NCI-H146 treated with DMSO at 0.1 percent for 48 hours (cell line): Measurements from ENCODE around the gene BLZF1.
"Not testable (repeated sequence)": the region's sequence is repeated elsewhere in the genome, so short reads cannot be mapped to it uniquely, and the experiment has no call there.

Source experiments
- DNase-seq: peaks from one replicate; lab custom pipeline; 2025; ENCODE audit not compliant: unreplicated experiment; lab: John Stamatoyannopoulos, UW

The BLZF1 gene

DNA sequence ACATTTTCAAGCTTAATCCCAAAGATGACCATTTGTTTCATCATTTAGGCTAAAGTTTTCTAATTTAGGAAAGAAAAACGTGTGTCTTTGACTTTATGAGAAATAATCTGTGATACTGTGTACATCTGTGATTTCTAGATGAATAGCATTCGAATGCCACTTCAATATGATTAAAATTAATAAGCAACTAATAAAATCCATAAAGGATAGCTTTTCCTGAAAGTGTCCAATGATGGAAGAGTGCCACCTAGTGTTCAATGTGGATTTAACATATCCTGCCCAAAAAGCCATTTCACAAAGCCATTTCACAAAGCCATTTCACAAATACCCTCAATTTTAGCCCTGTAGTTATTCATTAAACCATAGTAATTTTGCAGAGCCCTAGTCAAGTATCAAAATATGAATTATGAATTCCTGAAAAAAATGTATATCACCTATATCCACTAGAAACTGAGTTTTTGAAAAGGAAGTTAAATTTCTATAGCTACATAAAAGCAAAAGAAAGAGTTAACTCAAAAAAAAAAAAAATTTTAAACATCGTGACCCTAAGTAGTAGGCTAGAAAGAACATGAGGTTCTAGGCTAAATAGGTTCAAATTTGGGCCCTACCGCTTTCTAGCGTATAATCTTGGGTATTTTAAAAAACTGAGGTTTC is 19.5 kb upstream of the BLZF1 start:
- DNase-seq = peak; percentile 43

DNA sequence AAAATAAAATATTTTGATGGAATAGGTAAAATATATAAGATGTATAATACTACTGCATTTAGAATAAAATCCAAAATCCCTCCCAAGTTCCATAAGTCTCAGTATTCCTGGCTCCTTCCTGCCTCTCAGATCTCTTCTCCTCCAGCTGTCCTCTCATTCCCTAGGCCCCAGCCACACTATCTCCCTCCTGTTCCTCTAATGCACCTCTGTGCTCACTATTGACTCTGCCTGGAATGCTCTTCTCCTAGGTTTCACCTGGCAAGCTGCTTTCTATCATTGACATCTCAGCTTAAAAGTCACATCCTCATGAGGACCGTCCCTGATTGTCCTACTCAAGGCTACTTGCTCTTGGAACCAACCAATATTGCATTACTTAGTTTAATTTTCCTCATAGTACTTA is 7.6 kb upstream of the BLZF1 start:
- no peak for DNase-seq

DNA sequence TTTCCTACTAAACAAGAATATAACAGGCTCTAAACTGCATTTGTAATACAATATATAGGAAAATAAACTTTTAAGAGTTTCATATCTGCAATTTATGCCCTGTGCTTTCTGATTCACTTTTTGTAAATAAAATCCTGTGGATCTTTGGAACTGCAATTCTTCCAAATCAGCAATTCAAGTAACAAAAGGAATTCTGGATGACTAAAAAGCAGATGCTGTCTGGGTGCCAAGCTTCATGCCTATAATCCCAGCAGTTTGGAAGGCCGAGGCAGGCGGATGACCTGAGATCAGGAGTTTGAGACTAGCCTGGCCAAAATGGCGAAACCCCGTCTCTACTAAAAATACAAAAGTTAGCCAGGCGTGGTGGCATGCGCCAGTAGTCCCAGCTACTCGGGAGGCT is 6.7 kb upstream of the BLZF1 start:
- DNase-seq = no peak

DNA sequence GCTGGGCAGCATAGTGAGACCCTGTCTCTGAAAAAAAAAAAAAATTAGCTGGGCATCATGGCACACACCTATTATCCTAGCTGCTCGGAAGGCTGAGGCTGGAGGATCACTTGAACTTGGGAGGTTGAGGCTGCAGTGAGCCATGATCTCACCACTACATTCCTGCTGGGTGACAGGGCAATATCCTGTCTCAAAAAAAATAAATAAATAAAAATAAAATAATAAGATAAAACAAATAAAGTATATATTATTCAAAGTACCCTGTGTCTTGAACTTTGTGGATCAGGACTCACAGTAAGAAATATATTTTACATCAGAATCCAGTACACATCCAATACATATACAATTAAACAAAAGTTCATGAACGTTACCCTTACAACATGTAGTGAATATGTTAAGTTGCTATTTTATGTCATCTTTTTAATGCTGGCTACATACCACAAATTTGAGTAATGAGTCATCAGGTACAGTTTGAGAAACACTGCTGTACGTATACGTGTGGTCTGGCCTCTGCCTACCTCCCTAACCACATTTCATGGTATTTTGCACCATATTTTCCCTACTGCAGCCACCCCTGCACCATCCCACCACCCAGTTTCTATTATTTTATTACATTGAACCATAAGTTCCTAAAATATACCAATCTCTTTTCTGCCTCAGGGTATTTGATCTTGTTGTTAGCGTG is 4.8 kb upstream of the BLZF1 start:
- no peak for DNase-seq

DNA sequence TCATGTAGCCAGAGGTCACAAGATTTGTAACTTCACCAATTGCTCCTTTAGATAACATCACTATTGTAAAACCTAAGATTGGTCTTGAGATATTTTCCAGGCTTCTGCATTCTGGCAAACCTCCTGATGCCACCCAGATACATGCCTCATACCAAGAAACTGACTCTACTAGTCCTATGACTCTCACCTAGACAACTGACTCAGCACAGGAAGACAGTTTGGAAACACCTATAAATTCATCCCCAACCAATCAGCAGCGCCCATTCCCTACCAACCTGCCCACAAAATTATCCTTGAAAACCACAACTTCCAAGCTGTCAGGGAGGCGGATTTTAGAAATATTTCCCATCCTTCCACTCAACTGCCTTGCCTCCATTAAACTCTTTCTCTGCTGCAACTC is 3.0 kb upstream of the BLZF1 start:
- DNase-seq = no peak

DNA sequence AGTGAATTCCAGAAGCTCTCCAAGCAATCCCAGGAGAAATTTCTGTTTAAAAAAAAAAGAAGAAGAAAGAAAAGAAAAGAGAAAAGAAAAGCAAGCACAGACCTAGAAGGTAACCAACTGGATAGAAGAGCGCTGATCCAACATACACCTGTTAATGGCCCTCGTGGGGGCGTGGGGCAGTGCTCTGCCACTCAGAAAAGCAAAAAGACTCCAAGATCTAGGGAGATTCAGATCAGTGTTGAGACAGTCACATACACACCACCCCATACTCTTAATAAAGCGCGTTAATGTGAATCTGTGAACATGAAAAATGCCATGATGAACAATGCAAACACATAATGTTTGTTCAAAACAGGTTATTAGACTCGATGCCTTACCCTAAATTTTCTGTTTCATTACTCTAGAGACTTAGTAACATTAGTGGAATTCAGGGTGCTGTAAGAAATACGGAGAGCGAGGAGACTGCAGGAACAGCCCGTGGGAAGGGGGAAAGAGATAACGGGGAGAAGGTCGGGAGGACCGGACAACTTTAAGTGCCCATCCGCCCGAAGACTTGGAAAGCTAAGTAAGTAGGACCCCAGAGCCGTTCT is 804 bp upstream of the BLZF1 start:
- no peak for DNase-seq

DNA sequence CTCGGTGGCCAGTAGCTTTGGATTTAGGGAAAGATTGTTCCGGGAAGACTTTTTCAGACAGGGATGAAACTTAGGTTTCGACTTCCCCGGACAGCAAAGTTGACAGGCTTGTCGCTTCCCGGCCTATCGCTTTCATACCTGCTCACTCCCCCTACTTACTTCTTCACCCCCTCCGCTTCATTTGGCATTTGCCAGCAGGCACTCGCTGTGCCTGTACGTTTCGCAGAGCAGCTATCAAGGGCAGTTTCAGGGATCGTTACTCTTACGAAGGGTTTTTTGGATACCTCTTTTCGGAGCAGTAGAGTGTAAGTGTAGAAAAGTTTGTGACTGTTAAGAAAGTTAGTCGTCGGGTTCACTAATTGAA is 393 bp downstream of the BLZF1 start:
- DNase-seq = peak; percentile 18

DNA sequence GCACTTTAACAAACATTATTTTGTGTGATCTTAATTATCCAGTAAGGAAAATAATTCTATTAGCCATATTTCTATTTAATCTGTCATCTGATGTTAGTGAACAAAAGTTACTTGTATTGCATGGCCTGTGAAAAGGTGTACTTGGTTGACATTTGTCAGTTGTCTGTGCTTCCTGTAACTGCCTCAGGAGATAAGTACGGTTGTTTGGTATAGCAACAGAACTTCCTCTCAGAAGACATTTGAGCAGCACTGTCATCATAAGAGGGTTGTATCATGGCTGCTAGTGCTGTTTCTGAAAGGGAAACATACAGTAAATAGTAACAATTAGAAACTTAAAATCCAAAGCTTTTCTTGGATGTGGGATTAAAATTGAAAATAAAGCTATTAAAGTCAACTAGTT is 3.4 kb downstream of the BLZF1 start:
- no peak for DNase-seq

DNA sequence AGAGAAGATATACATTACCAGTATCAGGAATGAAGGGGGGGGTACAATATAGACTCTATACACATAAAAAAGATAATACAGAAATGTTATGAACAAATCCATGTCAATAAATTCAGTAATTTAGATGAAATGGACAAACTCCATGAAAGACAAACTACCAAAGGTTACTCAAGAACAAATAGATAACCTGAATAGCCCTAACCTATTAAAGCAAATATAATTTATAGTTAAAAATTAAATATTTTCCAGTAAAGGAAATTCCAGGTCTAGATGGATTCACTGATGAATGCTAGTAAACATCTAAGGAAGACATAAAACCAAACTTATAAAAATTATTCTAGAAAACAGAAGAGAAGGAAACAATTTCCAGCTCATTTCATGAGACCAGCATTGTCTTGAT is 13.2 kb downstream of the BLZF1 start:
- no peak for DNase-seq

DNA sequence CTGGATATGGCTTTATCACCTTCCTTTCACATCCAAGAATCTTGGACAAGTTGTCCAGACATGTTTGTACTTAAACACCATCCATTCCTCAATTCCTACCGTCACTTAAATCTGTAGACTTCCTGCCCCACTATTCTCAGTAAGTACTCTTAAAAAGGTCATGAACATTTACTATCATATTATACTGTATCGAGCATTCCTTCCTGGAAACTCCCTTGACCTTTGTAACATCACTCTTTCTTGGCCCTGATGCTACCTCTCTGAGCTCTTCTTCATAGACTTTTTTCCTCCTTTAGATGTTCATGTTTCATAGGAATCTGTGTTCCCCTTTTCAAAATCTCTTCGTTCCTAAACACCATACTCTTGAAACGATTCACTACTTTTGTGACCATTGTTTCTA is 15.5 kb downstream of the BLZF1 start:
- DNase-seq = no peak

DNA sequence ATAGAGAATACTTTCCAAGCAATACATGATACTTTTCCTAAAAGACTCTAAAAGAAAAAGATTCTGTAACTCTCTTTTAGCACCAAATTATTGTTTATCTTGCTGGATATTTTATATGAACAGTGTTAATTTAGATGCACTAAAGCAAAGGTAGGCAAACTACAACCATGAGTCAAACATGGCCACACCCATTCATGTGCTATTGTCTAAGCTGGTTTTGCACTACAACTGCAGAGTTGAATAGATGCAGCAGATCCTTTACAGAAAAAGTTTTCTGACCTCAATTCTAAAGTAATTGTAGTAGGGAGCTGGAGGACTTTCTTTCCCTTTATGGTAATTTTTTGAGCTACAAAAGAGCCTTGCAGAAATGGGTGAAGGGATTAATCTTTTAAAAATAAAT is 19.4 kb downstream of the BLZF1 start:
- no peak for DNase-seq

DNA sequence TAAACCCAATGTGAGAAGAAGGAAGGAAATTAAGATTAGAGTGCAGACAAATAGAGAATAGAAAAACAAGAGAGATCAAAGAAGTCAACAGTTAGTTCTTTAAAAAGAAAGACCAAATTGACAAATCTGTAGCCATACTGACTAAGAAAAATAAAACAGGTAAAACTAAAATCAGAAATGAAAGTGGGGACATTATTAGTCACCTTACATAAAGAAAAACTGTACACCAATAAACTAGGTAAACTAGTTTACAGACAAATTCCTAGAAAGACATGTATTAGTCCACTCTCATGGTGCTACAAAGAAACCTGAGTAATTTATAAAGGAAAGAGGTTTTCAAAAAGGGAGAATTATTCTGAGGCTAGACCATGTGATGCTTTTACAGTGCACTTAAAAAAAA is 22.3 kb downstream of the BLZF1 start:
- no peak for DNase-seq

DNA sequence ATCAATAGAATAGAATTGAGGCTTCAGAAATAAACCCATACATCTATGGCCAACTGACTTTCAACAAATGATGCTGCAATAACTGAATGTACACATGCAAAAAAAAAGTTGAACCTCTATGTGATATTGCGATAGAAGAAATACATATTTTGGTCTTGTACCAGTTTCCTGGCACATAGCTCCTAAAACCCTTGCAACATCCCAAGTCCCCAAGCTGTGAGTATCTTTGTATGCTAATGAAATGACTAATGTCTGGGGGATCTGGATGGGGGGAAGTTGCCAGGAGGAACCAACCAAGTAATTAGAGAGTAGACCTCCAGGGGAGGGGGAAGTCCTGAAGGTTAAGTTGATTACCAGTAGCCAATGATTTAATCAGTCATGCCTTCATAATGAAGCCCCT is 24.4 kb downstream of the BLZF1 start:
- DNase-seq = no peak

DNA sequence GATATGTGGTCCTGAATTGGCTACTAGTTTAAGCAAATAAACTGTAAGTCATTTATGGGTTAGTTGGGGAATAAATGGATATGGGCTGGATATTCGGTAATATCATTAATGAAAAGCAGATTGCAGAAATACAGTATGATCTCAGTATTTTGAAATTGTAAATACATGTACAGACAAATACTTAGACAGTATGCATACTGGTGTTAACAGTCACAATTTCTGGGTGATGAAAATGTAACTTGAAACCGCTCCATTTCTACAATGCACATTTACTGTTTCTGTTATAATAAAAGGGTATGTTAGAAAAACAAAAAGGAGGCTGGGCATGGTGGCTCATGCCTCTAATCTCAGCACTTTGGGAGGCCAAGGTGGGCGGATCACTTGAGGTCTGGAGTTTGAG is 28.0 kb downstream of the BLZF1 start:
- no peak for DNase-seq

DNA sequence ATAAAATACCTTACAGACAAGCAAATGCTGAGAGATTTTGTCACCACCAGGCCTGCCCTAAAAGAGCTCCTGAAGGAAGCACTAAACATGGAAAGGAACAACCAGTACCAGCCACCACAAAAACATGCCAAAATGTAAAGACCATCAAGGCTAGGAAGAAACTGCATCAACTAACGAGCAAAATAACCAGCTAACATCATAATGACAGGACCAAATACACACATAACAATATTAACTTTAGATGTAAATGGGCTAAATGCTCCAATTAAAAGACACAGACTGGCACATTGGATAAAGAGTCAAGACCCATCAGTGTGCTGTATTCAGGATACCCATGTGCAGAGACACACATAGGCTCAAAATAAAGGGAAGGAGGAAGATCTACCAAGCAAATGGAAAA is 34.6 kb downstream of the BLZF1 start:
- not testable (repeated sequence) for DNase-seq

DNA sequence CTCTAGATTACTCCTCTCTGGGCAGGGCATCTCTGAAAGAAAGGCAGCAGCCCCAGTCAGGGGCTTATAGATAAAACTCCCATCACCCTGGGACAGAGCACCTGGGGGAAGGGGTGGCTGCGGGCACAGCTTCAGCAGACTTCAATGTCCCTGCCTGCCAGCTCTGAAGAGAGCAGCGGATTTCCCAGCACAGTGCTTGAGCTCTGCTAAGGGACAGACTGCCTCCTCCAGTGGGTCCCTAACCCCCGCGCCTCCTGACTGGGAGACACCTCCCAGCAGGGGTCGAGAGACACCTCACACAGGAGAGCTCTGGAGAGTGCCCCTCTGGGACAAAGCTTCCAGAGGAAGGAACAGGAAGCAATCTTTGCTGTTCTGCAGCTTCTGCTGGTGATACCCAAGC is 40.3 kb downstream of the BLZF1 start:
- not testable (repeated sequence) for DNase-seq

DNA sequence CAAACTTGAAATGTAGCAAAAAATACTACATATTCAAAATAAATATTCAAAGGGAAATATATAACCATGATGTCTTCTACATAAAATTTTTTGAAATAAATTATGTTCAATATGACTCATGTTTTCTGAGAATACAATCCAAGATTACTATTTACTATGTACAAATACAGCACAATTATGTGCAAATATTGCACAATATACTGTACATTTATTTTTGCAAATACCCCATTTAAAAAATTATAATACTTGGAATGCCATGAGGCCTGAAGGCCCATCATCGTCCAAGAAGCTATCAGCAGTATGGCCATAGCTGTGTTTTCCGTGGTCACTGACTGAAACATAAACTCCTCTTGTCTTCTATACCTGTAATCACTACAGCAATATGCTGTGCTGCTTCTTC is 47.0 kb downstream of the BLZF1 start:
- no peak for DNase-seq

DNA sequence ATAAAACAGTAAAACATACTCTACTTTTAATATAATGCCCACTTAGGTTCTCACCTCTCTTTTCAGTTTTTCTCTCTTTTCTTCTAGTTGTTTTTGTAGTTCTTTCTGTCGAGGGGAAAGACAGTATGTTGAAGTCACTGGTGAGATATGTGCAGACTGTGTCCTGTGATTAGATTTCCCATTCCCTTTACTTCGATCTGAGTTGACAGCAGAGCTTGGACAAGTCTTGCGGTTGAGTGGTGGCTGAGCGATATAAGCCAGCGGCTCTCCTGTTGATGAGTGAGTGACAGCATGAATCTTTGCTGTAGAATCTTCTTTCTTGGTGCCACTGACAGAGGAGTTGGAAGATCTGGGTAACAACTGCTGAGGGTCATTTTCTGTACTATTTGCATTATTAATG is 53.3 kb downstream of the BLZF1 start:
- no peak for DNase-seq

DNA sequence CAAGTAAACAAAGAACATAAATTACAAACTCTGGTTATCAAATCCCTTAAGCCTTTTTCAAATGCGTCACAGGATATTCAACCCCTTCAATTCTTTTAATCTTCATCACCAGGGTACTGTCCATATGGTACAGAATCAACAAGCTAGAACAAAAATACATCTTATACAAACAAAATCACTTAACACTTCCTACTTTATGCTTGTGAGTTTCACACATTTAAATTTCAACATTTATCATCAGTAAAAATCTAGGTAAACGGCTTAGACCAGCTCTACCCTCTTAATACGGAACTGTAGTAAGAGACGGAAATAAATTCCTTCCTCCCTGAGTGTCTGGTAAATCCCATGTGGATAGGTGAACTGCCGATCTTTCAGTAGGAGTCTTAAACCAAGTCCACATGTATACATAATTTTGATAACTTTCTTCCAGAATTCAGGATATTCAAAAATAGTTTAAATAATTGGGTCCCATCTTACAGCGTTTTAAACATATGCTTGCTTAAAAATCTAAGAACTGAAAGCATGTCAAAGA is 58.2 kb downstream of the BLZF1 start:
- no peak for DNase-seq

DNA sequence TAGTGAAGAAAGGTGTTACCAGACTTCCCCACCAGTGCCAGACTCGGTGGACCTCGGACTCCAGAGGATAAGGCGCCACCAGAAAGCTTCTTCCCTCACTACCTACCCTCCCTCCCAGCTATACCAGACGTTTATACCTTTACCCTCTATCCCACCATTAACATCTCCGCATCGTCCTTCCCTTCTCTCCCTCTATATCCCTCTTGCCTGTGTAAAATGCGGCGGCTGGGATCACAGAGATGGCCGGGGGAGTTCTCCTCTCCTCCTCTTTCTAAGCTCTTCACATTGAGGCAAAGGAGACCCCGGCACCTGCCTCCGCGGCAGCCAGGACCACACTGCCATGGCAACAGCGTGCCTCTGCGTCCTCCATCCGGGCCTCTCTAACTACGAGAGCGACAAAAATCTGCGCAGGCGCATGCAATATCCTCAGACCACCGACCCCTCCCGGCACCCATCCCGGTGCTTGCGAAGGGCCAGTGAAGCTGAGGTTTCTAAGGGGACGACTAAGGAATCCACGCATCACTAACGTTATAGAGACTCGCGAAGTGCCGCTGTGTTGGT is 59.2 kb downstream of the BLZF1 start, which contains the start of gene CCDC181:
CCDC181 (minus strand) TSS at position 394 of the 561 bp plus-strand sequence. CDS start 2,547 bp downstream, outside the sequence.
- no peak for DNase-seq
